Transverse colon (tissue), 4 donors: Measurements from ENCODE around the gene RASGRP1.

Experiments
- CTCF ChIP-seq, 5 experiments: fragments of 200-600 bp in 3 of 5; fragments of 450-650 bp in 2 of 5; sonication (generic) in 3 of 5; IDR thresholded peaks; 1 replicate in 2 of 5; 2 replicates in 3 of 5; pipeline ENCODE4 v1.5.1; 2016 to 2017; ENCODE audit warnings: antibody characterized with exemption in 5 of 5, inconsistent platforms in 3 of 5, mild to moderate bottlenecking in 2 of 5, moderate library complexity in 1 of 5
- EP300 ChIP-seq: sonication (generic); formaldehyde crosslinking; IDR thresholded peaks from one replicate; pipeline ENCODE4 v1.6.1; 2017; ENCODE audit warnings: antibody characterized with exemption, low read depth
- POLR2A ChIP-seq: fragments of 450-650 bp; IDR thresholded peaks from one replicate; pipeline ENCODE4 v1.6.1; 2016; ENCODE audit warnings: antibody characterized with exemption, mild to moderate bottlenecking, moderate library complexity
- POLR2AphosphoS5 ChIP-seq, 3 donors: sonication (generic); formaldehyde crosslinking; IDR thresholded peaks; one replicate each; pipeline ENCODE4 v1.6.1; 2016; ENCODE audit warnings: antibody characterized with exemption in 3 of 3

- TF ChIP-seq CTCF (IDR thresholded peaks at IDR 0.05) (no peak), POLR2A (no peak), POLR2AphosphoS5 (IDR thresholded peaks at IDR 0.05) (no peak), EP300 (no peak)
Observed at GRCh38 chr15:38506997-38507396, 57.6 kb downstream of the RASGRP1 start.
